CD14-positive monocyte (primary cell): ENCODE measurements around the gene ID1. TPM values are rescaled to one million over a fixed set of nuclear protein-coding genes. Genes with fewer than 3 reads are reported as not detected.
"Not testable (repeated sequence)": the region's sequence is repeated elsewhere in the genome, so short reads cannot be mapped to it uniquely, and the experiment has no call there.

Source experiments
- DNase-seq, 3 donors: peaks; one replicate each; pipeline ENCODE4 v3.0.0-alpha.2; 2011 to 2022
- H2AFZ ChIP-seq: 2 replicates; pipeline ENCODE4 v1.6.0; 2012; ENCODE audit warnings: mild to moderate bottlenecking, low read depth, low read length, inconsistent platforms; ENCODE audit not compliant: insufficient read depth, poor library complexity, severe bottlenecking
- H3K27ac ChIP-seq, 2 donors: 1 replicate in 1 of 2; 2 replicates in 1 of 2; pipeline ENCODE4 v1.5.1; 2012 to 2013; ENCODE audit warnings: low read length in 2 of 2, control low read depth in 1 of 2, inconsistent platforms in 1 of 2, low read depth in 1 of 2, mild to moderate bottlenecking in 1 of 2
- H3K27me3 ChIP-seq, 2 donors: one replicate each; pipeline versions ENCODE4 v1.6.0 to v1.6.1; 2011 to 2013; ENCODE audit warnings: low read length in 2 of 2; ENCODE audit not compliant: control insufficient read depth in 2 of 2, insufficient read depth in 2 of 2
- H3K36me3 ChIP-seq, 2 donors: replicated peaks in 1 of 2; 1 replicate in 1 of 2; 2 replicates in 1 of 2; pipeline versions ENCODE4 v1.5.1 to v1.6.1; 2012 to 2013; ENCODE audit warnings: low read length in 2 of 2, control low read depth in 1 of 2, inconsistent platforms in 1 of 2, mild to moderate bottlenecking in 1 of 2; ENCODE audit not compliant: insufficient read depth in 2 of 2, control insufficient read depth in 1 of 2
- H3K4me1 ChIP-seq, 2 donors: 1 replicate in 1 of 2; 2 replicates in 1 of 2; pipeline versions ENCODE4 v1.5.1 to v1.6.1; 2012 to 2013; ENCODE audit warnings: low read length in 2 of 2, control low read depth in 1 of 2, inconsistent platforms in 1 of 2, mild to moderate bottlenecking in 1 of 2, moderate library complexity in 1 of 2; ENCODE audit not compliant: insufficient read depth in 2 of 2, control insufficient read depth in 1 of 2
- H3K4me2 ChIP-seq: replicated peaks from 2 replicates; pipeline ENCODE3; 2012; ENCODE audit warnings: low read length, moderate library complexity, mild to moderate bottlenecking; ENCODE audit not compliant: poor library complexity, severe bottlenecking; ENCODE audit errors: extremely low read depth
- H3K4me3 ChIP-seq, 3 experiments: fragments of 200-600 bp in 1 of 3; sonication (generic) in 1 of 3; replicated peaks in 1 of 3; 1 replicate in 2 of 3; 2 replicates in 1 of 3; pipeline ENCODE4 v1.5.1; 2011 to 2013; ENCODE audit warnings: low read length in 3 of 3, mild to moderate bottlenecking in 3 of 3, control low read depth in 2 of 3, low read depth in 2 of 3, inconsistent platforms in 1 of 3, moderate library complexity in 1 of 3
- H3K79me2 ChIP-seq: 2 replicates; pipeline ENCODE4 v1.6.0; 2012; ENCODE audit warnings: mild to moderate bottlenecking, control low read depth, inconsistent platforms, low read length, moderate library complexity; ENCODE audit not compliant: insufficient read depth
- H3K9ac ChIP-seq: 2 replicates; pipeline ENCODE4 v1.6.0; 2017; ENCODE audit warnings: low read length, mild to moderate bottlenecking; ENCODE audit not compliant: insufficient read depth, poor library complexity, severe bottlenecking
- H3K9me3 ChIP-seq, 2 donors: replicated peaks in 1 of 2; 1 replicate in 1 of 2; 2 replicates in 1 of 2; pipeline versions ENCODE4 v1.5.1 to v1.6.1; 2012 to 2013; ENCODE audit warnings: low read length in 2 of 2, control low read depth in 1 of 2; ENCODE audit not compliant: control insufficient read depth in 1 of 2, insufficient read depth in 1 of 2
- H4K20me1 ChIP-seq: 2 replicates; pipeline ENCODE4 v1.6.0; 2012; ENCODE audit warnings: mild to moderate bottlenecking, low read length, control low read depth, moderate library complexity; ENCODE audit not compliant: insufficient read depth
- H3K27ac Mint-ChIP-seq, 7 donors: one replicate each; pipeline ENCODE4 v1.8.0; 2020; ENCODE audit warnings: mild to moderate bottlenecking in 7 of 7, mixed read lengths in 7 of 7, moderate library complexity in 6 of 7, inconsistent platforms in 2 of 7
- H3K27me3 Mint-ChIP-seq, 3 donors: one replicate each; pipeline ENCODE4 v1.8.0; 2021 to 2022; ENCODE audit warnings: low read depth in 3 of 3, mild to moderate bottlenecking in 3 of 3, mixed read lengths in 3 of 3, moderate library complexity in 3 of 3, inconsistent platforms in 1 of 3
- H3K36me3 Mint-ChIP-seq, 2 donors: one replicate each; pipeline ENCODE4 v1.8.0; 2020; ENCODE audit warnings: mixed read lengths in 2 of 2, inconsistent platforms in 1 of 2, mild to moderate bottlenecking in 1 of 2
- H3K4me1 Mint-ChIP-seq: one replicate; pipeline ENCODE4 v1.8.0; 2020; ENCODE audit warnings: mild to moderate bottlenecking, mixed read lengths
- H3K4me3 Mint-ChIP-seq, 2 donors: one replicate each; pipeline ENCODE4 v1.8.0; 2020; ENCODE audit warnings: mild to moderate bottlenecking in 2 of 2, mixed read lengths in 2 of 2, moderate library complexity in 1 of 2
- H3K9me3 Mint-ChIP-seq, 7 donors: one replicate each; pipeline ENCODE4 v1.8.0; 2020 to 2022; ENCODE audit warnings: mixed read lengths in 7 of 7, mild to moderate bottlenecking in 6 of 7, moderate library complexity in 6 of 7, inconsistent platforms in 2 of 7
- WGBS: methylation state at CpG from one replicate; pipeline ENCODE4 v1.1.5; 2013; ENCODE audit warnings: missing lambda C conversion rate; ENCODE audit not compliant: insufficient coverage; 5-methylcytosine and 5-hydroxymethylcytosine counted together
- intact Hi-C, 2 donors: fragments of 100-400 bp; cut with micrococcal nuclease; formaldehyde crosslinking; loops; one replicate each; pipeline versions ENCODE4 v1.15.0 to v1.15.1; 2023
- polyA plus RNA-seq, 3 donors: library from polyadenylated mRNA; depleted of rRNA in 1 of 3; unstranded in 2 of 3; stranded (reverse) in 1 of 3; fragments of 300-500 nt in 2 of 3; fragments of >200 nt in 1 of 3; fragmentation: Illumina TruSeq in 2 of 3; gene quantifications; 1 replicate in 2 of 3; 2 replicates in 1 of 3; pipeline ENCODE4 v1.2.3, GENCODE V29; 2012 to 2021
- TF ChIP-seq, protein P1 (sequence below): fragments of 200-600 bp; IDR thresholded peaks from one replicate; pipeline ENCODE4 v1.8.0; 2022; ENCODE audit warnings: antibody characterized with exemption, mild to moderate bottlenecking

The ID1 gene
- polyA plus RNA-seq, 3 donors, result 3.9 to 129 (median 12.5) TPM

DNA sequence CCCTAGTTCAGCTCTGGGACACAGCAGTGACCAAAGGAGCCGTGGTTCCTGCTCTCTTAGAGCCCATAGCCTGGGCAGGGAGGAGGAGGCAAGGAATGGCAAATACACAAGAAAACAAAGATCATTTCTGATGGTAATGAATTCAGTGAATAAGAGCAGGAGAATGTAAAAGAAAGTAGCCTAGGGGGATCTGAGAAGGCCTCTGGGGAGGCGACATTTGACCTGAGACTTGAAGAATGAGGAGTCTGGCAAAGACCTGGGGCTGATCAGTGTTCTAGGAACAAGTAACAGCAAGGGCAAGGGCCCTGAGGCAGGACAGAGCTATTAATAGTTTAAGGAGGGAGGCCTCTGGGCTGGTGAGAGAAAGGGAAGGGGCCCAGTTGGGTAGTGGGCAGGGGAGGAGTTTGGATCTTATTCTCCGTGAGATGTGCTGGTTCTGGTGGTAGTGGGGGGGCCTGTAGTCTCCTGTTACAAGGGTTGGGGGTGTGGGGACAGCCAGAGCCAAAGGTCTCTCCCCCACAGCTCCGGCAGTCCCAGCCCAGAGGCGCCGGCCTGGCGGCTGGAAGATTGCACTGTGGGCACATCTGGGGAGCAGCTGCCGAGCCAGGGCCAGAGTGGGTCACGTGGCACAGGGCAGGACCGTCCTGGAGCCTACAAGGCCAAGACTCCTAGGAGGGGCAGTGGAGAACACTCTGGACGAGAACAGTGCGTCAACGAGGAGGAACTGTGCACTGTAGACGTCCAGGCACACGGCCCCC lies 9.3 kb upstream of the ID1 start:
- no peak overlapping the region for H3K4me2 ChIP-seq
- no peak overlapping the region for H3K4me3 ChIP-seq
- intact Hi-C loops, result no loop called here
- Mint-ChIP-seq H3K9me3 (peaks cover 0 to 4% (median under 1%) of the 10 kb centered on the region in 7 donors), H3K27ac (no peak overlapping the region), H3K4me3 (no peak overlapping the region), H3K27me3 (peaks cover 0 to 4% (median 2%) of the 10 kb centered on the region in 3 donors), H3K36me3 (no peaks in the 10 kb centered on the region), H3K4me1 (peaks cover 9% of the 10 kb centered on the region)
- H3K79me2 ChIP-seq, result no peaks in the 10 kb centered on the region
- no peak overlapping the region for H3K9ac ChIP-seq
- 78% methylated on average over 14 of the region's 15 CpGs for WGBS
- H3K9me3 ChIP-seq, result no peaks in the 10 kb centered on the region
- no peaks in the 10 kb centered on the region for H4K20me1 ChIP-seq
- TF ChIP-seq, protein P1, sequence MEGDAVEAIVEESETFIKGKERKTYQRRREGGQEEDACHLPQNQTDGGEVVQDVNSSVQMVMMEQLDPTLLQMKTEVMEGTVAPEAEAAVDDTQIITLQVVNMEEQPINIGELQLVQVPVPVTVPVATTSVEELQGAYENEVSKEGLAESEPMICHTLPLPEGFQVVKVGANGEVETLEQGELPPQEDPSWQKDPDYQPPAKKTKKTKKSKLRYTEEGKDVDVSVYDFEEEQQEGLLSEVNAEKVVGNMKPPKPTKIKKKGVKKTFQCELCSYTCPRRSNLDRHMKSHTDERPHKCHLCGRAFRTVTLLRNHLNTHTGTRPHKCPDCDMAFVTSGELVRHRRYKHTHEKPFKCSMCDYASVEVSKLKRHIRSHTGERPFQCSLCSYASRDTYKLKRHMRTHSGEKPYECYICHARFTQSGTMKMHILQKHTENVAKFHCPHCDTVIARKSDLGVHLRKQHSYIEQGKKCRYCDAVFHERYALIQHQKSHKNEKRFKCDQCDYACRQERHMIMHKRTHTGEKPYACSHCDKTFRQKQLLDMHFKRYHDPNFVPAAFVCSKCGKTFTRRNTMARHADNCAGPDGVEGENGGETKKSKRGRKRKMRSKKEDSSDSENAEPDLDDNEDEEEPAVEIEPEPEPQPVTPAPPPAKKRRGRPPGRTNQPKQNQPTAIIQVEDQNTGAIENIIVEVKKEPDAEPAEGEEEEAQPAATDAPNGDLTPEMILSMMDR, result no peak
- no peaks in the 10 kb centered on the region for H3K27me3 ChIP-seq
- H3K36me3 ChIP-seq, result no peaks in the 10 kb centered on the region
- no peak for DNase-seq
- H2AFZ ChIP-seq, result no peak overlapping the region
- H3K27ac ChIP-seq, result no peak overlapping the region
- H3K4me1 ChIP-seq, result no peaks in the 10 kb centered on the region

DNA sequence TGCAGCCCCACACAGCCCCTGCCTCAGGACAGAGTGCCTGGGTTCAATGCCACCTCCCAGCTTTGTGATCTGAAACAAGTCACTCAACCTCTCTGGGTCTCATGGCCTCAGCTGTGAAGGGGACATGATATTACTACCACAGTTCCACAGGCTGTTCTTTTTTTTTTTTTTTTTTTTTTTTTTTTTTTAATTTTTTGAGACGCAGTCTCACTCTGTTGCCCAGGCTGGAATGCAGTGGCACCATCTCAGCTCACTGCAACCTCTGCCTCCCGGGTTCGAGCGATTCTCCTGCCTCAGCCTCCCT lies 8.7 kb upstream of the ID1 start:
- 100% methylated on average over 3 of the region's 4 CpGs for WGBS
- H3K4me3 Mint-ChIP-seq, H3K27me3 Mint-ChIP-seq, intact Hi-C loops, H3K4me2 ChIP-seq, H3K9me3 Mint-ChIP-seq, H3K4me3 ChIP-seq, H3K9ac ChIP-seq, H2AFZ ChIP-seq, H3K27me3 ChIP-seq, DNase-seq, H3K4me1 ChIP-seq, H4K20me1 ChIP-seq, H3K36me3 Mint-ChIP-seq, H3K4me1 Mint-ChIP-seq, H3K27ac Mint-ChIP-seq, H3K9me3 ChIP-seq, H3K27ac ChIP-seq, H3K79me2 ChIP-seq, H3K36me3 ChIP-seq: not testable (repeated sequence)
